ENCODE results near the gene CXXC4. TPM values are rescaled to one million over a fixed set of nuclear protein-coding genes. Genes with fewer than 3 reads are reported as not detected.

The CXXC4 gene
- total RNA-seq, 1 donor from 2014 or later, result 0.61 TPM

DNA sequence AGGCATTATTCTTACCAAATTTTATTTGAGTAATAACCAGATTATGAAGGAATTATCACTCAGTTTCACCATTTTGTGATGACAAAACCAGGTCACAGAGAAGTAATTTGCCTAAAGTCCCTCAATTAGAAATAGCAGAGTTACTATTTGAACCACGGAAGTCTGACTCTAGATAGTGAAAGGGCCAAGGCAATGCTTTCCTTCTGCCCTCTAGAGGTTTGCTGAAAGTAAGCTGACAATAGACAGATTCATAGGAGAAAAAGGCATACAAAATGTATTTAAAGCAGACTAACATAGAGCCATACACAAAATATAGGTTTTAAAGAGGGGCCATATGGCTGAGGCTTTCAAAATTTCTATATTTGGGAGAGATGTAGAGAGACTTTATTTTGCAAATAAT is 43.1 kb downstream of the CXXC4 start:
- Histone ChIP-seq H3K4me3 (no peak overlapping the region), H3K36me3 (no peaks in the 10 kb centered on the region), H3K9me3 (no peaks in the 10 kb centered on the region), H3K4me1 (no peaks in the 10 kb centered on the region), H3K27me3 (no peaks in the 10 kb centered on the region), H3K27ac (no peak overlapping the region)
- intact Hi-C loops (cut with DNase I), result no loop called here
- DNase-seq, result no peak
- no peak for ATAC-seq
- TF ChIP-seq, protein P1, sequence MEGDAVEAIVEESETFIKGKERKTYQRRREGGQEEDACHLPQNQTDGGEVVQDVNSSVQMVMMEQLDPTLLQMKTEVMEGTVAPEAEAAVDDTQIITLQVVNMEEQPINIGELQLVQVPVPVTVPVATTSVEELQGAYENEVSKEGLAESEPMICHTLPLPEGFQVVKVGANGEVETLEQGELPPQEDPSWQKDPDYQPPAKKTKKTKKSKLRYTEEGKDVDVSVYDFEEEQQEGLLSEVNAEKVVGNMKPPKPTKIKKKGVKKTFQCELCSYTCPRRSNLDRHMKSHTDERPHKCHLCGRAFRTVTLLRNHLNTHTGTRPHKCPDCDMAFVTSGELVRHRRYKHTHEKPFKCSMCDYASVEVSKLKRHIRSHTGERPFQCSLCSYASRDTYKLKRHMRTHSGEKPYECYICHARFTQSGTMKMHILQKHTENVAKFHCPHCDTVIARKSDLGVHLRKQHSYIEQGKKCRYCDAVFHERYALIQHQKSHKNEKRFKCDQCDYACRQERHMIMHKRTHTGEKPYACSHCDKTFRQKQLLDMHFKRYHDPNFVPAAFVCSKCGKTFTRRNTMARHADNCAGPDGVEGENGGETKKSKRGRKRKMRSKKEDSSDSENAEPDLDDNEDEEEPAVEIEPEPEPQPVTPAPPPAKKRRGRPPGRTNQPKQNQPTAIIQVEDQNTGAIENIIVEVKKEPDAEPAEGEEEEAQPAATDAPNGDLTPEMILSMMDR (IDR thresholded peaks at IDR 0.05), result peak; percentile 14

DNA sequence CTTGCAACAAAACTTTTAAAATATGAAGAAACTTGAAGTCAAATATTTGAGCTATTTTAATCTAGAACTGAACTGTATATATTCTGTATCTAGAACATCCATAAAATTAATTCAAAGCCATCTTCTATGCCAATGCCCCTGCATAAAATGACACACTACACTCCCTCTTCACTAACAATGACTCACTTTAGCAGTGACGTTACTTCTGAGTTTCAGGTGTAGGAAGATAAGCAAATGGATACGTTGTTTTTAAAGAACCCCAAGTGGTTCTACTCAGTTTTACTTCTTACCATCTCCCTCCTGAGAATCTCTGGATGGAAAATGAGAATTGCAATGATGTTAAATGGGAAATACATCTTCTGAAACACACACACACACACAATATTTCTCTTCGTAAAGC is 45.2 kb downstream of the CXXC4 start:
- Histone ChIP-seq H3K36me3 (no peaks in the 10 kb centered on the region), H3K4me1 (no peaks in the 10 kb centered on the region), H3K4me3 (no peak overlapping the region), H3K9me3 (no peaks in the 10 kb centered on the region), H3K27me3 (no peaks in the 10 kb centered on the region), H3K27ac (no peak overlapping the region)
- TF ChIP-seq, protein P1 (IDR thresholded peaks at IDR 0.05), result no peak
- ATAC-seq, result no peak
- no peak for DNase-seq
- intact Hi-C loops (cut with DNase I), result no loop called here

DNA sequence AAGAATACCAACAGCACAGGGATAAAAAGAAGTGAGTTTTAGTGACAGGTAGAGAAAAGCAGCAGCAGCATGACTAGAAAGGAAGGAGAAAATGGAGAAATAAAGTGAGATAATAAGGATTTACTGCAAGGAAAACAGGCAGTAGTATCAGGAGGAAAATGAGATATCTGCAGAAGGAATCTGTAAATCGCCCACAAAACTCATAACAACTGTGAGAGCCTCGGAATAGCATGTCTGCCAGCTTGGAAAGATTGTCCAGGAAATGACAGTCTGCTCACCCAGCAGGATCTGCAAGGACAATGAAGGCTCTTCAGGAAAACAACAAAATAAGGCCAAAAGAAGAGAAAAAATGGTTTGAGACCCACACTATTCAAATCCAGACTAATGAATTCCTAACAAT is 47.4 kb downstream of the CXXC4 start:
- intact Hi-C loops (cut with DNase I), result no loop called here
- Histone ChIP-seq H3K27ac (no peak overlapping the region), H3K27me3 (no peaks in the 10 kb centered on the region), H3K9me3 (no peaks in the 10 kb centered on the region), H3K4me3 (no peak overlapping the region), H3K4me1 (no peaks in the 10 kb centered on the region), H3K36me3 (no peaks in the 10 kb centered on the region)
- DNase-seq (no peak), ATAC-seq (no peak)
- TF ChIP-seq, protein P1 (IDR thresholded peaks at IDR 0.05), result no peak

DNA sequence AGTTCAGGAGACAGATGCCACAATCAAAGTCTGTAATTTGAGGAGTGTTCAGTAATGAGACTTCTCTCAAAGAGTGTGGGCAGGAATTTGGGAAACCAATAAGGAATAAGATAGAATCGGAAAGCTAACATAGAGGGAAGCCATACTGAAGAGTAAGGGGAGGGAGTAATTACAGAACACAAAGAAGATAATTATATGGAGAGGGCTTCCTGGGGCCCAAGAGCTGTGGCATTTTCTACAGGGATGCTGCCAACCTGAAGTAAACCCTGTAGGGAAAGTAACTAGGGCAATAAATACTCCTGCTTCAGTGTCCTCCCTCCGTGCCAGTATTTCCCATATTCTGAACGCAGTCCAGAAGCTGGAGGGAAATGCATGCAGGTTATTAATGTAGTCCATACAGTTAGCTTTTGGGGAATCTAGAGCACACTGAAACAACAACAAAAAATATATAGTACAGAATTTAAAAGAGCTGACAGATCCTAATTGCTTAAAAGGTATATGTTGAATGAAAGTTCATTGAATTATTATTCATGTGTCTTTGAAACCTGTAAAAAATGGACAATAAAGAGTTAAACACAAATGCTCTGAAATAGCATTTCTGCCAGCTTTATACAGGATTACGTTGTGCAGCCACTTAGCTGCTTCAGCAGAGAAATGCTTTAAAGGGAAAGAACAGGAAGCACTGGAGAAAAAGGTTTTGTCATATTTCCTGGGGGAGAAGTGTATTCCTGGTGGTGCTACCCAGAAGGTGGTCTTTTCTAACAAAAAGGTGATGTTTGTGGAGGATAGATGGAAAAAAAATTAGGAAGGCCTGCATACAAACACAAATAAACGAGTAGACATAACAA is 48.0 kb downstream of the CXXC4 start:
- ATAC-seq (no peak), DNase-seq (no peak)
- no peaks in the 10 kb centered on the region for H3K4me1 ChIP-seq
- H3K27me3 ChIP-seq, result no peaks in the 10 kb centered on the region
- TF ChIP-seq, protein P1 (IDR thresholded peaks at IDR 0.05), result no peak
- intact Hi-C loops (cut with DNase I), result no loop called here
- no peak overlapping the region for H3K27ac ChIP-seq
- no peaks in the 10 kb centered on the region for H3K36me3 ChIP-seq
- H3K4me3 ChIP-seq, result no peak overlapping the region
- no peaks in the 10 kb centered on the region for H3K9me3 ChIP-seq

DNA sequence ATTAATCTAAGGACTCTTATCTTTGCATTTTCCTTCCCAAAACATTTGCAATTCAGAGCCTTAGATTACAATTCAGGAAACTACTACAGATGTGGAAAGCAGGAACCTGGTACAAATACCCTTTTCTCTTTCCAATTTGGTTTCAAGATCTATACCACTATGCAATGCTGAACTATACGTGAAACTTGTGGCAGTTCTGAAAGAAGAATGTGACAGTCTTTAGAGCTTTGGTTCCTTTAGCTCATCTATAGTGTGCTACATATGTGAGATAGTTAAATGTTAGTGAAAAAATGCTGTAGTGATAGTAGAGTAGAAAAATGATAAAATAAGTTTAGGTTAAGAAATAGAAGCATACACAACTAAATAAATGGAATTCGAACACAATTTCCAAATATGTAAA is 50.0 kb downstream of the CXXC4 start:
- Histone ChIP-seq H3K9me3 (no peaks in the 10 kb centered on the region), H3K4me3 (no peak overlapping the region), H3K27ac (no peak overlapping the region), H3K4me1 (no peaks in the 10 kb centered on the region), H3K27me3 (no peaks in the 10 kb centered on the region), H3K36me3 (no peaks in the 10 kb centered on the region)
- ATAC-seq, result no peak
- intact Hi-C loops (cut with DNase I), result no loop called here
- TF ChIP-seq, protein P1 (IDR thresholded peaks at IDR 0.05), result no peak
- no peak for DNase-seq

All from upper lobe of right lung (tissue), 1 donor.